H1 (cell line): ENCODE data around the gene COX6A1. TPM values are rescaled to one million over a fixed set of nuclear protein-coding genes. Genes with fewer than 3 reads are reported as not detected.

Source experiments
- CTCF ChIA-PET: fragments of 300-600 bp; sonication (Branson Sonifier 250); formaldehyde crosslinking; loops from one replicate; lab custom pipeline; 2021; ENCODE audit not compliant: partially characterized antibody; lab: Charles Lee
- POLR2A ChIA-PET: fragments of 300-600 bp; sonication (Branson Sonifier 250); formaldehyde crosslinking; loops from one replicate; lab custom pipeline; 2021; ENCODE audit warnings: inconsistent platforms; ENCODE audit not compliant: partially characterized antibody; lab: Charles Lee
- DNase-seq, 2 experiments: peaks; one replicate each; pipeline versions ENCODE4 v3.0.0 to v3.0.0-alpha.2; 2010 to 2022; ENCODE audit warnings: low spot score in 2 of 2, low read depth in 1 of 2, mixed read lengths in 1 of 2
- FAIRE-seq: peaks from 2 replicates; lab custom pipeline; 2011; peaks lifted over from hg19 to GRCh38; lab: Jason Lieb, UNC
- H2AFZ ChIP-seq: 2 replicates; pipeline ENCODE4 v1.8.1; 2012; ENCODE audit warnings: low read length, inconsistent platforms
- H2AK5ac ChIP-seq: 2 replicates; pipeline ENCODE4 v1.6.1; 2013; ENCODE audit warnings: low read depth, low read length
- H2BK120ac ChIP-seq: replicated peaks from 2 replicates; pipeline ENCODE3; 2013; ENCODE audit warnings: low read depth, low read length, inconsistent platforms
- H2BK12ac ChIP-seq: 2 replicates; pipeline ENCODE4 v1.6.1; 2013; ENCODE audit warnings: low read depth, low read length
- H2BK15ac ChIP-seq: 2 replicates; pipeline ENCODE4 v1.6.1; 2013; ENCODE audit warnings: low read length
- H2BK20ac ChIP-seq: 2 replicates; pipeline ENCODE4 v1.6.1; 2013; ENCODE audit warnings: low read length
- H2BK5ac ChIP-seq: 2 replicates; pipeline ENCODE4 v1.6.1; 2013; ENCODE audit warnings: low read depth, low read length
- H3K14ac ChIP-seq: 2 replicates; pipeline ENCODE4 v1.6.1; 2013; ENCODE audit warnings: inconsistent platforms; ENCODE audit not compliant: insufficient read length
- H3K18ac ChIP-seq: 2 replicates; pipeline ENCODE4 v1.6.1; 2013; ENCODE audit warnings: low read length; ENCODE audit errors: extremely low read depth
- H3K23ac ChIP-seq: 2 replicates; pipeline ENCODE4 v1.6.1; 2013; ENCODE audit warnings: inconsistent platforms; ENCODE audit not compliant: insufficient read length
- H3K23me2 ChIP-seq: 2 replicates; pipeline ENCODE4 v1.6.1; 2013; ENCODE audit warnings: low read depth, low read length
- H3K27ac ChIP-seq: 2 replicates; pipeline ENCODE4 v1.6.1; 2011; ENCODE audit warnings: low read depth, low read length, inconsistent platforms
- H3K27me3 ChIP-seq, 4 experiments: replicated peaks in 1 of 4; 1 replicate in 1 of 4; 2 replicates in 3 of 4; pipeline versions ENCODE4 v1.6.1 to v1.8.1; 2011 to 2013; ENCODE audit warnings: low read length in 3 of 4, mild to moderate bottlenecking in 3 of 4, inconsistent platforms in 2 of 4, mixed read lengths in 2 of 4, moderate library complexity in 1 of 4; ENCODE audit not compliant: control insufficient read depth in 3 of 4, insufficient read depth in 3 of 4; ENCODE audit errors: extremely low read depth in 1 of 4
- H3K36me3 ChIP-seq, 4 experiments: 2 replicates each; pipeline versions ENCODE4 v1.6.1 to v1.8.1; 2011 to 2013; ENCODE audit warnings: mild to moderate bottlenecking in 4 of 4, low read length in 3 of 4, moderate library complexity in 2 of 4, control low read depth in 1 of 4, inconsistent platforms in 1 of 4; ENCODE audit not compliant: insufficient read depth in 4 of 4, control insufficient read depth in 2 of 4
- H3K4ac ChIP-seq: replicated peaks from 2 replicates; pipeline ENCODE3; 2013; ENCODE audit warnings: low read length, low read depth, mixed read lengths, inconsistent platforms; ENCODE audit not compliant: insufficient read length
- H3K4me1 ChIP-seq, 4 experiments: replicated peaks in 1 of 4; 1 replicate in 1 of 4; 2 replicates in 3 of 4; pipeline versions ENCODE4 v1.6.1 to v1.8.1; 2011 to 2013; ENCODE audit warnings: low read length in 3 of 4, inconsistent platforms in 2 of 4, mixed read lengths in 1 of 4; ENCODE audit not compliant: insufficient read depth in 4 of 4, control insufficient read depth in 3 of 4
- H3K4me2 ChIP-seq, 2 experiments: 2 replicates each; pipeline versions ENCODE4 v1.6.1 to v1.8.1; 2011 to 2013; ENCODE audit warnings: low read depth in 2 of 2, low read length in 2 of 2, control low read depth in 1 of 2, inconsistent platforms in 1 of 2, mild to moderate bottlenecking in 1 of 2; ENCODE audit not compliant: insufficient read depth in 1 of 2
- H3K4me3 ChIP-seq, 4 experiments: fragments of 200-600, 300-600 bp in 1 of 4; sonication (generic), shearing (Covaris generic), sonication (Bioruptor Twin) in 1 of 4; 2 replicates each; pipeline versions ENCODE4 v1.5.1 to v1.8.1; 2011 to 2016; ENCODE audit warnings: low read length in 4 of 4, low read depth in 3 of 4, control low read depth in 2 of 4, inconsistent platforms in 2 of 4, mild to moderate bottlenecking in 2 of 4, mixed read lengths in 1 of 4, moderate library complexity in 1 of 4; ENCODE audit not compliant: insufficient read depth in 2 of 4; ENCODE audit errors: extremely low read depth in 1 of 4
- H3K56ac ChIP-seq: replicated peaks from 2 replicates; pipeline ENCODE3; 2013; ENCODE audit warnings: low read depth, mild to moderate bottlenecking, mixed read lengths, low read length, inconsistent platforms; ENCODE audit not compliant: insufficient read length
- H3K79me1 ChIP-seq: 2 replicates; pipeline ENCODE4 v1.6.1; 2013; ENCODE audit warnings: low read depth, low read length, control low read depth
- H3K79me2 ChIP-seq, 2 experiments: 2 replicates each; pipeline versions ENCODE4 v1.6.1 to v1.8.1; 2012 to 2013; ENCODE audit warnings: low read length in 2 of 2, mild to moderate bottlenecking in 2 of 2, inconsistent platforms in 1 of 2; ENCODE audit not compliant: insufficient read depth in 2 of 2, control insufficient read depth in 1 of 2
- H3K9ac ChIP-seq, 4 experiments: replicated peaks in 1 of 4; 1 replicate in 1 of 4; 2 replicates in 3 of 4; pipeline versions ENCODE4 v1.6.1 to v1.8.1; 2011 to 2013; ENCODE audit warnings: low read depth in 3 of 4, low read length in 3 of 4, control low read depth in 2 of 4, mild to moderate bottlenecking in 2 of 4, moderate library complexity in 2 of 4, inconsistent platforms in 1 of 4; ENCODE audit errors: extremely low read depth in 1 of 4
- H3K9me3 ChIP-seq, 2 experiments: 2 replicates each; pipeline versions ENCODE4 v1.6.1 to v1.8.1; 2012 to 2013; ENCODE audit warnings: mild to moderate bottlenecking in 2 of 2, moderate library complexity in 2 of 2, control low read depth in 1 of 2, inconsistent platforms in 1 of 2, low read depth in 1 of 2, low read length in 1 of 2, mixed read lengths in 1 of 2; ENCODE audit not compliant: insufficient read depth in 2 of 2
- H4K20me1 ChIP-seq, 2 experiments: replicated peaks in 1 of 2; 2 replicates each; pipeline versions ENCODE3 to v1.8.1; 2011 to 2013; ENCODE audit warnings: inconsistent platforms in 2 of 2, low read length in 2 of 2, mild to moderate bottlenecking in 1 of 2; ENCODE audit not compliant: insufficient read depth in 2 of 2, control insufficient read depth in 1 of 2
- H4K5ac ChIP-seq: 2 replicates; pipeline ENCODE4 v1.6.1; 2013; ENCODE audit warnings: low read length, low read depth, mixed read lengths, inconsistent platforms; ENCODE audit not compliant: insufficient read length
- H4K8ac ChIP-seq: 2 replicates; pipeline ENCODE4 v1.8.0; 2013; ENCODE audit warnings: mild to moderate bottlenecking, moderate library complexity, low read length, inconsistent platforms; ENCODE audit not compliant: insufficient read depth; ENCODE audit errors: extremely low read depth
- H4K91ac ChIP-seq: replicated peaks from 2 replicates; pipeline ENCODE3; 2013; ENCODE audit warnings: low read length, mixed read lengths, inconsistent platforms; ENCODE audit not compliant: insufficient read length
- BACH1 ChIP-seq: IDR thresholded peaks from 2 replicates; pipeline ENCODE4 v1.6.1; 2012; ENCODE audit warnings: low read length, improper control_type of control experiment
- BRCA1 ChIP-seq: IDR thresholded peaks from 2 replicates; pipeline ENCODE4 v1.6.1; 2012; ENCODE audit warnings: low read depth, low read length, improper control_type of control experiment
- CBX8 ChIP-seq: fragments of 300-800, 300-1000 bp; sonication (generic); IDR thresholded peaks from 2 replicates; pipeline ENCODE4 v1.7.1; 2016; ENCODE audit warnings: low read depth, low read length, borderline replicate concordance
- CHD1 ChIP-seq: IDR thresholded peaks from 2 replicates; pipeline ENCODE4 v1.6.1; 2012; ENCODE audit warnings: low read depth, low read length, improper control_type of control experiment
- CTBP2 ChIP-seq: IDR thresholded peaks from 2 replicates; pipeline ENCODE4 v1.7.0; 2011; ENCODE audit warnings: borderline replicate concordance, mild to moderate bottlenecking, moderate library complexity, mixed read lengths, low read length; ENCODE audit not compliant: insufficient read depth, insufficient read length
- GTF2F1 ChIP-seq: IDR thresholded peaks from 2 replicates; pipeline ENCODE4 v1.6.1; 2012; ENCODE audit warnings: low read depth, low read length, improper control_type of control experiment, borderline replicate concordance
- JUN ChIP-seq: IDR thresholded peaks from 2 replicates; pipeline ENCODE4 v1.6.1; 2011; ENCODE audit warnings: low read depth, mild to moderate bottlenecking, improper control_type of control experiment, low read length
- JUND ChIP-seq: IDR thresholded peaks from 2 replicates; pipeline ENCODE4 v1.6.1; 2011; ENCODE audit warnings: mild to moderate bottlenecking, improper control_type of control experiment, low read length
- MAFK ChIP-seq: IDR thresholded peaks from 2 replicates; pipeline ENCODE4 v1.6.1; 2012; ENCODE audit warnings: low read depth, mild to moderate bottlenecking, improper control_type of control experiment, low read length
- NRF1 ChIP-seq: IDR thresholded peaks from 2 replicates; pipeline ENCODE4 v1.6.1; 2011; ENCODE audit warnings: mild to moderate bottlenecking, low read depth, low read length, improper control_type of control experiment
- RXRA ChIP-seq: IDR thresholded peaks from 2 replicates; pipeline ENCODE4 v1.6.1; 2011; ENCODE audit warnings: low read depth, mild to moderate bottlenecking, low read length, moderate library complexity; ENCODE audit not compliant: insufficient read depth
- SAP30 ChIP-seq: fragments of 300-600 bp; sonication (generic); IDR thresholded peaks from 2 replicates; pipeline ENCODE4 v1.7.1; 2012; ENCODE audit warnings: low read length, moderate library complexity, mild to moderate bottlenecking, inconsistent platforms; ENCODE audit not compliant: insufficient read depth, insufficient replicate concordance
- SRF ChIP-seq: IDR thresholded peaks from 2 replicates; pipeline ENCODE4 v1.6.1; 2011; ENCODE audit warnings: mild to moderate bottlenecking, low read depth, low read length, moderate library complexity
- TEAD4 ChIP-seq: IDR thresholded peaks from 2 replicates; pipeline ENCODE4 v1.6.1; 2012; ENCODE audit warnings: low read depth, low read length, inconsistent platforms, mixed read lengths
- YY1 ChIP-seq: IDR thresholded peaks from 2 replicates; pipeline ENCODE4 v1.6.1; 2011; ENCODE audit warnings: low read depth, mild to moderate bottlenecking, low read length
- WGBS, 2 experiments: shearing (Covaris generic) in 1 of 2; methylation state at CpG; one replicate each; pipeline versions ENCODE4 v1.1.6 to v1.1.7; 2013 to 2015; ENCODE audit warnings: low lambda C conversion rate in 2 of 2, mixed read lengths in 2 of 2, inconsistent platforms in 1 of 2, low coverage in 1 of 2, missing lambda C conversion rate in 1 of 2; ENCODE audit not compliant: insufficient replicate concordance in 2 of 2, insufficient coverage in 1 of 2, insufficient read length in 1 of 2; ENCODE audit errors: extremely low coverage in 1 of 2, missing lambda C conversion rate in 1 of 2; 5-methylcytosine and 5-hydroxymethylcytosine counted together
- polyA plus RNA-seq, 7 experiments: library from polyadenylated mRNA; depleted of rRNA in 3 of 7; stranded (reverse) in 5 of 7; unstranded in 2 of 7; fragments of >200 nt in 5 of 7; fragments of 200-250 nt in 2 of 7; gene quantifications; 1 replicate in 5 of 7; 2 replicates in 1 of 7; 4 replicates in 1 of 7; pipeline versions ENCODE4 v1.2.1 to v1.2.3, GENCODE V29; 2011 to 2013; ENCODE audit warnings: missing spikeins in 2 of 7, mixed read lengths in 2 of 7
- total RNA-seq: library from RNA; stranded (reverse); fragmentation: NEBNext Ultra II Directional; extraction: Animal tissue kit (Norgen Biotek cat#: 25700); gene quantifications from 2 replicates; pipeline ENCODE4 v1.2.1, GENCODE V29; 2021

COX6A1 gene
- total and polyA plus RNA-seq, 2 of the 8 experiments (the other 6 are each of a cell fraction or from before 2014, with no cell fraction given), result 437 to 2,792 TPM

- Histone ChIP-seq H3K27me3 (no peaks in the 10 kb centered on the region), H2BK20ac (no peak overlapping the region), H3K4me2 (no peak overlapping the region), H4K5ac (no peak overlapping the region), H3K4me3 (no peak overlapping the region), H3K9me3 (no peaks in the 10 kb centered on the region), H3K23me2 (no peaks in the 10 kb centered on the region), H3K23ac (no peak overlapping the region), H3K79me2 (no peaks in the 10 kb centered on the region), H4K91ac (no peak overlapping the region), H4K20me1 (peaks cover 0 to 1% of the 10 kb centered on the region in 2 experiments), H3K27ac (no peak overlapping the region), H3K14ac (no peak overlapping the region), H4K8ac (no peak overlapping the region), H2BK120ac (no peak overlapping the region), H3K4ac (no peak overlapping the region), H3K4me1 (peaks cover 0 to 5% (median 0%) of the 10 kb centered on the region in 4 experiments; a peak in 1 of 7 replicates), H2AK5ac (no peak overlapping the region), H3K56ac (no peak overlapping the region), H3K36me3 (no peaks in the 10 kb centered on the region), H2BK5ac (no peak overlapping the region), H3K79me1 (no peaks in the 10 kb centered on the region), H3K9ac (no peak overlapping the region), H3K18ac (no peak overlapping the region), H2AFZ (no peak overlapping the region), H2BK15ac (no peak overlapping the region), H2BK12ac (no peak overlapping the region)
- DNase-seq, result no peak
- CTCF ChIA-PET, result interaction anchor here (0.6 to 1.7 kb wide), 8 partner anchors 9 to 247 kb away, joined by 3 to 9 read pairs (median 4); no protein-coding TSS in a partner anchor
- no peak for FAIRE-seq
- POLR2A ChIA-PET, result interaction anchor here (0.8 to 18.7 kb wide), 6 partner anchors 8 to 274 kb away, joined by 3 to 365 read pairs (median 6); partner anchors contain the start of genes DYNLL1, GATC, RNU4-2 and RPLP0
- WGBS, 2 experiments, result 80% methylated on average over 1 of the region's 1 CpG; no CpG with 5 or more reads in 1 of the 2 experiments
- TF ChIP-seq NRF1 (no peak), YY1 (no peak), RXRA (no peak), CBX8 (no peak), JUN (no peak), CTBP2 (no peak), BACH1 (no peak), BRCA1 (no peak), CHD1 (no peak), GTF2F1 (no peak), JUND (no peak), MAFK (no peak), SRF (no peak), SAP30 (no peak), TEAD4 (no peak)
Measured at GRCh38 chr12:120475643-120476042, 37.7 kb downstream of the COX6A1 start.
